ENCODE results near the gene TLE6. TPM values are rescaled to one million over a fixed set of nuclear protein-coding genes. Genes with fewer than 3 reads are reported as not detected.

The TLE6 gene
- total and polyA plus RNA-seq, 2 of the 13 experiments (the other 11 are each of a cell fraction or from before 2014, with no cell fraction given), result 0.24 to 5.5 TPM

DNA sequence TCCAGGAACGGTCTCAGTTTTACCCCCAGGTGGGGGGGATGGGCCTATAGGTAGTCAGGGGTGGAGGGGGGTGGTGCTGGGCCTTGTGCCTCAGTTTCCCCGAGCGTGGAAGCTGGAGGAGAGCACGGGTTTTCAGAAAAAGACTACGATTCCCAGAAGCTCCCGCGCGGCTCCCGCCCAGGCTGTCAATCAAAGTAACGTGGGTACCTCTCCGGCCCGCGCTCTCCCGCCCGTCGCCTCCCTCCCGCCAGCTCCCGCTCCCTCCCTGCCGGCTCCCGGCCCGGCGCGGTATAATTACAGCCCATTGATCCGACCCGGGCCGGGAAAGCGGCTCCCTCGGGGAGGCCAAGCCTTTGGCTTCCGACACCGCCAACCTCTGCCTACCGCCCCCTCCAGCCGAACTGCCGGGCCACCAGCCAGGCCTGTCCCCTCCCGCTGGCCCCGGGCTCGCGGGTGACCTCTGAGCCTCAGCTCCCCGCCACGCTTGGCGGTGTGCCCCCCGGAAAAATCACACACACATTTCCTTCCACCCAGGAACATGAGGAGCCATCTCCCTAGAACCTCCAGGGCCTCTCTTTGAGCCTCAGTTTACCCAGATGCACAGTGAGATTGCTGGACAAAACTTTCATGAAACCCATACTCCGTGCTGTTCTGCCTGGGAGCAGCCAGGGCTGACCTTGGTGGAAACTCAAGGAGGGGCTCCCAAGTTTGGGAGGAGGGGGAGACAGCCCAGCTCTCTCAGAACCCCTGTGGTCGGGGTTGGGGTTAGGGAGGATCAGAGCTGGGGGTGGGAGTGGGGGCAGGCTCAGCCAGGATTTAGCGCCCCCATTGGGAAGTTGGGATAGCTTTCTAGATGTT, 59.0 kb downstream of the TLE6 start (continued):
- TF ChIP-seq, protein P1, sequence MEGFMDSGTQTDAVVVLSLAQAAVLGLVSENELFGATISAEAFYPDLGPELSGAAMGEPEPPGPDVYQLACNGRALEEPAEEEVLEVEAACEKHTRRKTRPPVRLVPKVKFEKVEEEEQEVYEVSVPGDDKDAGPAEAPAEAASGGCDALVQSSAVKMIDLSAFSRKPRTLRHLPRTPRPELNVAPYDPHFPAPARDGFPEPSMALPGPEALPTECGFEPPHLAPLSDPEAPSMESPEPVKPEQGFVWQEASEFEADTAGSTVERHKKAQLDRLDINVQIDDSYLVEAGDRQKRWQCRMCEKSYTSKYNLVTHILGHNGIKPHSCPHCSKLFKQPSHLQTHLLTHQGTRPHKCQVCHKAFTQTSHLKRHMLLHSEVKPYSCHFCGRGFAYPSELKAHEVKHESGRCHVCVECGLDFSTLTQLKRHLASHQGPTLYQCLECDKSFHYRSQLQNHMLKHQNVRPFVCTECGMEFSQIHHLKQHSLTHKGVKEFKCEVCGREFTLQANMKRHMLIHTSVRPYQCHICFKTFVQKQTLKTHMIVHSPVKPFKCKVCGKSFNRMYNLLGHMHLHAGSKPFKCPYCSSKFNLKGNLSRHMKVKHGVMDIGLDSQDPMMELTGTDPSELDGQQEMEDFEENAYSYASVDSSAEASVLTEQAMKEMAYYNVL (CRISPR knock-in tag; IDR thresholded peaks at IDR 0.05; ENCODE audit: borderline replicate concordance), result no peak
- TF ChIP-seq ELF1 (CRISPR knock-in tag; IDR thresholded peaks at IDR 0.05) (peak; percentile 44), ZNF230 (CRISPR knock-in tag; IDR thresholded peaks at IDR 0.05) (no peak), MAFK (conservative IDR thresholded peaks at IDR 0.05 in 1 of 2, IDR thresholded peaks at IDR 0.05 in 1 of 2; ENCODE audit: low read length in 2 of 2) (no peak), ZNF678 (CRISPR knock-in tag; IDR thresholded peaks at IDR 0.05) (no peak), DNMT1 (CRISPR knock-in tag; IDR thresholded peaks at IDR 0.05) (no peak; the same call in 1 of the 2 replicates), HOXA9 (CRISPR knock-in tag; IDR thresholded peaks at IDR 0.05; ENCODE audit: borderline replicate concordance) (no peak), ZNF335 (CRISPR knock-in tag; IDR thresholded peaks at IDR 0.05) (no peak), ZNF776 (CRISPR knock-in tag; IDR thresholded peaks at IDR 0.05) (no peak), ZNF253 (CRISPR knock-in tag; IDR thresholded peaks at IDR 0.05; ENCODE audit: borderline replicate concordance) (no peak), NAIF1 (CRISPR knock-in tag; IDR thresholded peaks at IDR 0.05; ENCODE audit: borderline replicate concordance) (0 out of 2 replicates have a peak, but pooled peaks have one; percentile 17)
- TF ChIP-seq, protein P2, sequence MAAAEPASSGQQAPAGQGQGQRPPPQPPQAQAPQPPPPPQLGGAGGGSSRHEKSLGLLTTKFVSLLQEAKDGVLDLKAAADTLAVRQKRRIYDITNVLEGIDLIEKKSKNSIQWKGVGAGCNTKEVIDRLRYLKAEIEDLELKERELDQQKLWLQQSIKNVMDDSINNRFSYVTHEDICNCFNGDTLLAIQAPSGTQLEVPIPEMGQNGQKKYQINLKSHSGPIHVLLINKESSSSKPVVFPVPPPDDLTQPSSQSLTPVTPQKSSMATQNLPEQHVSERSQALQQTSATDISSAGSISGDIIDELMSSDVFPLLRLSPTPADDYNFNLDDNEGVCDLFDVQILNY (CRISPR knock-in tag; conservative IDR thresholded peaks at IDR 0.05), result peak; percentile 67; the same call in 1 of the 2 replicates
- TF ChIP-seq, protein P3, sequence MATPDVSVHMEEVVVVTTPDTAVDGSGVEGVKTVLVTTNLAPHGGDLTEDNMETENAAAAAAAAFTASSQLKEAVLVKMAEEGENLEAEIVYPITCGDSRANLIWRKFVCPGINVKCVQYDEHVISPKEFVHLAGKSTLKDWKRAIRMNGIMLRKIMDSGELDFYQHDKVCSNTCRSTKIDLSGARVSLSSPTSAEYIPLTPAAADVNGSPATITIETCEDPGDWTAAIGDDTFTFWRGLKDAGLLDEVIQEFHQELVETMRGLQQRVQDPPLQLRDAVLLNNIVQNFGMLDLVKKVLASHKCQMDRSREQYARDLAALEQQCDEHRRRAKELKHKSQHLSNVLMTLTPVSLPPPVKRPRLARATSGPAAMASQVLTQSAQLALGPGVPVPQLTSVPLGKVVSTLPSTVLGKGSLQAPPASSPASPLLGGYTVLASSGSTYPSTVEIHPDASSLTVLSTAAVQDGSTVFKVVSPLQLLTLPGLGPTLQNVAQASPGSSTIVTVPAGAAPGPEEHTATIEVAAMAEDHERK (CRISPR knock-in tag; IDR thresholded peaks at IDR 0.05; ENCODE audit: low read depth), result no peak; the same call in 1 of the 2 replicates
- TF ChIP-seq, protein P4, sequence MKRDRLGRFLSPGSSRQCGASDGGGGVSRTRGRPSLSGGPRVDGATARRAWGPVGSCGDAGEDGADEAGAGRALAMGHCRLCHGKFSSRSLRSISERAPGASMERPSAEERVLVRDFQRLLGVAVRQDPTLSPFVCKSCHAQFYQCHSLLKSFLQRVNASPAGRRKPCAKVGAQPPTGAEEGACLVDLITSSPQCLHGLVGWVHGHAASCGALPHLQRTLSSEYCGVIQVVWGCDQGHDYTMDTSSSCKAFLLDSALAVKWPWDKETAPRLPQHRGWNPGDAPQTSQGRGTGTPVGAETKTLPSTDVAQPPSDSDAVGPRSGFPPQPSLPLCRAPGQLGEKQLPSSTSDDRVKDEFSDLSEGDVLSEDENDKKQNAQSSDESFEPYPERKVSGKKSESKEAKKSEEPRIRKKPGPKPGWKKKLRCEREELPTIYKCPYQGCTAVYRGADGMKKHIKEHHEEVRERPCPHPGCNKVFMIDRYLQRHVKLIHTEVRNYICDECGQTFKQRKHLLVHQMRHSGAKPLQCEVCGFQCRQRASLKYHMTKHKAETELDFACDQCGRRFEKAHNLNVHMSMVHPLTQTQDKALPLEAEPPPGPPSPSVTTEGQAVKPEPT (CRISPR knock-in tag; IDR thresholded peaks at IDR 0.05; ENCODE audit: low read depth), result peak; percentile 99
- TF ChIP-seq, protein P5, sequence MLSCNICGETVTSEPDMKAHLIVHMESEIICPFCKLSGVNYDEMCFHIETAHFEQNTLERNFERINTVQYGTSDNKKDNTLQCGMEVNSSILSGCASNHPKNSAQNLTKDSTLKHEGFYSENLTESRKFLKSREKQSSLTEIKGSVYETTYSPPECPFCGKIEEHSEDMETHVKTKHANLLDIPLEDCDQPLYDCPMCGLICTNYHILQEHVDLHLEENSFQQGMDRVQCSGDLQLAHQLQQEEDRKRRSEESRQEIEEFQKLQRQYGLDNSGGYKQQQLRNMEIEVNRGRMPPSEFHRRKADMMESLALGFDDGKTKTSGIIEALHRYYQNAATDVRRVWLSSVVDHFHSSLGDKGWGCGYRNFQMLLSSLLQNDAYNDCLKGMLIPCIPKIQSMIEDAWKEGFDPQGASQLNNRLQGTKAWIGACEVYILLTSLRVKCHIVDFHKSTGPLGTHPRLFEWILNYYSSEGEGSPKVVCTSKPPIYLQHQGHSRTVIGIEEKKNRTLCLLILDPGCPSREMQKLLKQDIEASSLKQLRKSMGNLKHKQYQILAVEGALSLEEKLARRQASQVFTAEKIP (CRISPR knock-in tag; IDR thresholded peaks at IDR 0.05; ENCODE audit: borderline replicate concordance), result no peak
- TF ChIP-seq, protein P6, sequence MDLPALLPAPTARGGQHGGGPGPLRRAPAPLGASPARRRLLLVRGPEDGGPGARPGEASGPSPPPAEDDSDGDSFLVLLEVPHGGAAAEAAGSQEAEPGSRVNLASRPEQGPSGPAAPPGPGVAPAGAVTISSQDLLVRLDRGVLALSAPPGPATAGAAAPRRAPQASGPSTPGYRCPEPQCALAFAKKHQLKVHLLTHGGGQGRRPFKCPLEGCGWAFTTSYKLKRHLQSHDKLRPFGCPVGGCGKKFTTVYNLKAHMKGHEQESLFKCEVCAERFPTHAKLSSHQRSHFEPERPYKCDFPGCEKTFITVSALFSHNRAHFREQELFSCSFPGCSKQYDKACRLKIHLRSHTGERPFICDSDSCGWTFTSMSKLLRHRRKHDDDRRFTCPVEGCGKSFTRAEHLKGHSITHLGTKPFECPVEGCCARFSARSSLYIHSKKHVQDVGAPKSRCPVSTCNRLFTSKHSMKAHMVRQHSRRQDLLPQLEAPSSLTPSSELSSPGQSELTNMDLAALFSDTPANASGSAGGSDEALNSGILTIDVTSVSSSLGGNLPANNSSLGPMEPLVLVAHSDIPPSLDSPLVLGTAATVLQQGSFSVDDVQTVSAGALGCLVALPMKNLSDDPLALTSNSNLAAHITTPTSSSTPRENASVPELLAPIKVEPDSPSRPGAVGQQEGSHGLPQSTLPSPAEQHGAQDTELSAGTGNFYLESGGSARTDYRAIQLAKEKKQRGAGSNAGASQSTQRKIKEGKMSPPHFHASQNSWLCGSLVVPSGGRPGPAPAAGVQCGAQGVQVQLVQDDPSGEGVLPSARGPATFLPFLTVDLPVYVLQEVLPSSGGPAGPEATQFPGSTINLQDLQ (CRISPR knock-in tag; IDR thresholded peaks at IDR 0.05), result no peak

All from HepG2 (cell line).